HUDEP-2 (cell line): ENCODE measurements around the gene DTX2.
"Not testable (repeated sequence)": the region's sequence is repeated elsewhere in the genome, so short reads cannot be mapped to it uniquely, and the experiment has no call there.

Source experiments
- DNase-seq, 76 experiments: peaks; one replicate each; lab custom pipeline; 2025; ENCODE audit not compliant: unreplicated experiment in 76 of 76; lab: John Stamatoyannopoulos, UW

The DTX2 gene

GRCh38 chr7:76442664-76443446, 18.7 kb upstream of the DTX2 start:
- not testable (repeated sequence) for DNase-seq

DNA sequence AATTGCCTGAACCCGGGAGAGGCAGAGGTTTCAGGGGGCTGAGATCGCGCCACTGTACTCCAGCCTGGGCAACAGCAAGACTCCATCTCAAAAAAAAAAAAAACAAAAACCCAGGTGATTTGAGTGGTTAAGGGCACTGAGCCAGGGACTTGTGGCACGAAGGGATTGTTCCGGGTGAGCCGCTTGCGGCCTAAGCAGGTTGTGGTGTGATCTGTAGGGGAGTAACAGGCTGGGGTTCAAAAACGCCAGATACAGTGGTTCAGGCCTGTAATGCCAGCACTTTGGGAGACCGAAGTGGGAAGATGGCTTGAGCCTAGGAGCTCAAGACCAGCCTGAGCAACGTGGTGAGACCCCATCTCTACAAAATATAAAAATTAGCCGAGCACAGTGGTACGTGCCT, 17.7 kb upstream of the DTX2 start:
- DNase-seq = not testable (repeated sequence)

- peak in 63 of 76 experiments; percentile 6 to 73 (median 41) for DNase-seq
These were observed 15.9 kb upstream of the DTX2 start for GRCh38 chr7:76445577-76446008.

DNA sequence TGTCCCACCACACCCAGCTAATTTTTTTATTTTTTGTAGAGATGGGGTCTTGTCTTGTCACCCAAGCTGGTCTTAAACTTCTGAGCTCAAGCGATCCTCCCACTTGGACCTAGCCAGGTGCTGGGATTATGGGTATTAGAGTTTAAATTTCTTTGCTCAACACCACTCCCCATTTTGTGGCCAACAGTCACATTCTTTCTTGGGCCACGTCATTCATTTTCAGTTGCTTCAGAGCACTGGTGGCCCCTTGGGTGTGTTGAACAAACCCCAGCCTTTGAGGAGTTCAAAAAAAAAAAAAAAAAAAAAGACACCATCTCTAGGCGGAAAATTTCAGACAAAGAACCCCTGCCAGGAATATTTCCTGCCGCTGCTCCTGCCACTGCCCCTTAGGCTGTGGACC, 4.5 kb upstream of the DTX2 start:
- DNase-seq = not testable (repeated sequence)

GRCh38 chr7:76458504-76458903, 3.0 kb upstream of the DTX2 start:
- not testable (repeated sequence) for DNase-seq

GRCh38 chr7:76460767-76461166, 742 bp upstream of the DTX2 start:
- not testable (repeated sequence) for DNase-seq

DNA sequence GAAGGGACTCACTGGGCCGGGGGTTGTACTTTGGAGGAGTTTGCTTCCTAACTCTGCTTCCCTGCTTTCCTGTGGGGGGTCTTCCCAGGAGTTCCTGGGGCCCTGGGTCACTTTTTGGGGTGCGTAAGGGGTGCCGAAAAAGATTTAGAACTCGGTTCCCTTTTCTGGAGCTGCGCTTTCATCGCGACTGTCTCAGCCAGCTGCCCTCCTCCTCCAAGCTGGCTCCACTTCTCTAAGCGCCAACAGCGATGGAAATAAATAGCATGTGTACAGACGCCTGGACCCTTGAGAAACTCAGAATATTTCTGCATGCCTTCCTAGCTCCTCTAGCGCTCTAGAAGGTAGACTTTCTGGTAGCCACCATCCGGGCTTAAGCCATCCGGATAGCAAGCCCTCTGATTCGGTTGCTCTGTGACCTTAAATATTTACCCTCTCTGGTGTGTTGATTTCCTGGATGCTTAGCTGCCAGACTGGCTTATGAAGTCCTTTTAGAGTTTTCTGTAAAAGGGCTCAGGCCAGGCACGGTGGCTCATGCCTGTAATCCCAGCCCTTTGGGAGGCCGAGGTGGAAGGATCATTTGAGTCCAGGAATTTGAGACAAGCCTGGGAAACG, 868 bp downstream of the DTX2 start:
- DNase-seq = not testable (repeated sequence)

DNA sequence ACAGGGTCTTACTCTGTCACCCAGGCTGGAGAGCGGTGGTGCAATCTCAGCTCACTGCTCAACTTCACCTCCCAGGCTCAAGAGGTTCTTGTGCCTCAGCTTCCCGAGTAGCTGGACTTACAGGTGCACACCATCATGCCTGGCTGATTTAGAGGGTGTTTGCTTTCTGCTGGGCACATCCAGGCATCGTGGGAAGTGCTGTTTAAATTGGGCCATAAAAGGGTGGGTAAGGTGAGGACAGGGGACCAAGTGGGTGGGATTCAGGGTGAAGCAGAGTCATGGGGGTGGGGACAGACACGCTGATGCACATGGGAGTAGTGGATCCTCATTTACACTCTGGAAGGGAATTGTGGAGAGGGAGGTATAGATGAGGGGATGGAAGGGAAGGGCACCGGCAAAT, 3.5 kb downstream of the DTX2 start:
- not testable (repeated sequence) for DNase-seq

GRCh38 chr7:76465950-76466349, 4.4 kb downstream of the DTX2 start:
- DNase-seq = not testable (repeated sequence)

DNA sequence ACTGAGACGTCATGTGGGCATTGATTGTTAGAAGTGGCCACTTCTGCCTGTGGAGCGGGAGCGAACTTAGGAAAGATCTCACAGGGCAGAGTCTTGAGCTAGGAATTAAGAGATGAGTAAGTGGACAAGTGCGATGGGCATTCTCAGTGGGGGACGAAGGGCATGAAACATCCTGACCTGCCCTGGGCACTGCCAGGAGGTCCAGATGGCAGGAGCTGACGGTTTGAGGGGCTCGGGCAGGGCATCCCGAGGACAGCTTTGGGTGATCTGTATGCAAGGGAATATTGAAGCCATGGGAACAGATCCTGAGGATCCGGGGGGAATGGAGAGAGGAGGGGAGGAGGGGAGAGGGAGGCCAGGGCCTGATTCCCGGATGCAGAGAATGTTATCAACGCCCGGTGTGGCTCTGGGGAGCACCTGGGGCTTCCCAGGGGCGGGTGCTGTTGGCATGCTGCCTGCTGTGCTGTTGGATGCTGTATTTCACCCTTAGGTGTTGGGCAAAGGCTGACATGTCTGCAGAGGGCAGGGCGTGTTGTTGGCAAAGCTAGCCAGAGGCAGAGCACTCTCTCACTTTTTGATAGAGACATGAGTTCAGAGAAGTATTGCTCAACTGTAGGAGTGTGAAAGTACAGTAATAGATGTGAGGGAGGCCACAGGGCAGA, 6.4 kb downstream of the DTX2 start:
- not testable (repeated sequence) for DNase-seq

- not testable (repeated sequence) for DNase-seq
These were observed 10.2 kb downstream of the DTX2 start for GRCh38 chr7:76471556-76472221.

DNA sequence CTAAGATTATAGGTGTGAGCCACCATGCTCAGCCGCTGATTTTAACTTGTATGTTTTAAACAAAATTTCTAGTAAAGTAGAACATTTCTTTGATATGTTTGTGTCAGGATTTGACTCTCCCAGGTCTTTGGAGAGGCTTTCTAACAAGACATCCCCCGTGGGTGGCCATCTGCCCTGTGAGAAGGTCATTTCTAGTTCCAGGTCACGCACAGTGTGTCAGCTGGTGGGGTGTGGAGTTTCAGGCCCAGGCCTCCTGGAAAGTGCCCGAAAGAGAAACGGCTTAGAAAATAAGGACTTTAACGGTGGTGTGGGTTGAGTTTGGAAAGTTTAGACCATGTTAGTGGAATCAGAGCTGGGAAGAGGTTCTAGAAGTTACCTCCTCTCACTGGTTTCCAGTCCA, 11.6 kb downstream of the DTX2 start:
- DNase-seq = not testable (repeated sequence)

DNA sequence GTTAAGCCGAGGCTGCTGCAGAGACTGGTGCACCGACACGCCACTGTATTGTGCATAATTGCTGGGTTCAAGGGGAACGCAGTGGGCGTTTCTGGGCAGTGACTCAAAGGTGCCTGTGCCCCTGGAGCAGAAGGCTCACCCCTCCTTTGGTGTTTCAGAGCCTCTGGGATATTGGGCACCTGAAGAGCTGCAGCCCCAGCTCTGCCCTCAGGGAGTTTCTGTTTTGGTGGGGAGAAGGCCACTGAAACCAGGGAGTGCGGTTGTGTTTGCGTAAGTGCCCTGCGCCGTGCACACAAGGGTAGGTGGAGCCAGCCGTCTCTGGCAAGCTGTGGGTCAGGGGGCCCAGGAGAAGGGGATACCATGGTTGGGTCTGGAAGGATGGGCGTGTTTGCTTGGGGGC, 14.8 kb downstream of the DTX2 start:
- DNase-seq = not testable (repeated sequence)

- DNase-seq = not testable (repeated sequence)
These were observed 15.4 kb downstream of the DTX2 start for GRCh38 chr7:76476742-76477474.

DNA sequence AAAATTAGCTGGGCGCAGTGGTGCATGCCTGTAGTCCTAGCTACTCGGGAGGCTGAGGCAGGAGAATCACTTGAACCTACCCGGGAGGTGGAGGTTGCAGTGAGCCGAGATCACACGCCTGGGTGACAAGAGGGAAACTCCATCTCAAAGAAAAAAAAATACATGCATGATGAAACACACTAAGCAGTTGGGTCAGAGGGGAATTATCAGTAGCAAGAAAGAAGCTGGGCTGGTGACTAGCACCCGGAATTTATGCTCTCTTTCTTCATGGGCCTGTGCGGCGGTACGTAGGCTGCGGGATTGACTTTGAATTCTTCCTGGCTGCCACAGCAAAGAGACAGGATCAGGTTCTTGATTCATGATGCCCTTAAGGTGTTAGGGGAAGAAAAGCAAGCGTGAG, 18.1 kb downstream of the DTX2 start:
- DNase-seq = not testable (repeated sequence)

- not testable (repeated sequence) for DNase-seq
These were observed 19.1 kb downstream of the DTX2 start for GRCh38 chr7:76480403-76481253.

DNA sequence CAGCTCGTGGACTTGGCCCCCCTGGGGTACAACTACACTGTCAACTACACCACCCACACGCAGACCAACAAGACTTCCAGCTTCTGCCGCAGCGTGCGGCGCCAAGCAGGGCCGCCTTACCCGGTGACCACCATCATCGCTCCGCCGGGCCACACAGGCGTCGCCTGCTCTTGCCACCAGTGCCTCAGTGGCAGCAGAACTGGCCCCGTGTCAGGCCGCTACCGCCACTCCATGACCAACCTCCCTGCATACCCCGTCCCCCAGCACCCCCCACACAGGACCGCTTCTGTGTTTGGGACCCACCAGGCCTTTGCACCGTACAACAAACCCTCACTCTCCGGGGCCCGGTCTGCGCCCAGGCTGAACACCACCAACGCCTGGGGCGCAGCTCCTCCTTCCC, 21.2 kb downstream of the DTX2 start:
- DNase-seq = not testable (repeated sequence)

GRCh38 chr7:76483081-76483480, 21.6 kb downstream of the DTX2 start:
- DNase-seq = not testable (repeated sequence)

DNA sequence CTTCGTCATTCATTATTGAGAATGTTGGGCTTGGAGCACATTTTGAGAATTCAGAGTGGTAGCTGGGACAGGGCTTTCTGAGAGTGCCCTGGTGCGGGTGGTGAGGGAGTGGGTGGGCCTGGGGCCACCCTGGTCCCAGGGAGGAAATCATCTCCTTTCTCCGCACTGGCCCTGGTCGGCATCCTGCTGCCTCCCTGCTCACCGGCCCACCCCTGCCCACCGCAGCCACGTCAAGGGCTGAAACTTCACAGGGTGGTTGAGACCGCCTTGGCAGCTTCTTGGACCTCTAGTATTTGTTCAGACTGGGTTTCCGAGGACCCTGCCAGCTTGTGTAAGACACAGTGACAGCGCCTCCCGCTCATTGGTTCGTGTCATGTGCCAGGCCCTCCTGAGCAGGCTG, 22.9 kb downstream of the DTX2 start:
- not testable (repeated sequence) for DNase-seq
